SK-N-SH treated with all-trans-retinoic acid at 6 μM for 48 hours (cell line): Measurements from ENCODE around the gene LNX2.

ENCODE experiments used
- ISL1 ChIP-seq: fragments of 250-450 bp; sonication (Bioruptor Pico); IDR thresholded peaks from 2 replicates; pipeline ENCODE4 v2.1.2; 2022; ENCODE audit warnings: mild to moderate bottlenecking, moderate library complexity
- ZFP3 ChIP-seq: fragments of 250-450 bp; sonication (Bioruptor Pico); IDR thresholded peaks from 2 replicates; pipeline ENCODE4 v1.5.0; 2020; ENCODE audit warnings: mild to moderate bottlenecking, moderate library complexity

DNA sequence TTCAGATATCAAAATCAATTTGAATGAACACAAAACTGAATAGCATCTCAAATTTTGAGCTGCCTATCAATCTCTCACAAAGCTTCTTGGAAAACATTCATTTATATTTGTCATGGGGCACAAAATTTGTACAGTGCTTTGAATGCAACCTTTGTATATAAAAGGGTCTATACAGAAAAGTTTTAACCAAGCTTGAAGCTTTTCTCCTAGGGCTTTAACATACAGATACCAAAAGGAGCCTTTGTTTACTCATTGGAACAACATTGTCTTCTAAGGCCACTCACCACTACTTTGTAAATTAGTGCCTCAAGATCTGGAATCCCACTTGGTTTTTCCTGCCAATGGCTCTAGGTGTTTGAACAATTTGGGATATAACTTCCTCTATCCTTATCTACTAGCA, 21.2 kb downstream of the LNX2 start:
- no peak for TF ChIP-seq ZFP3 (CRISPR knock-in tag)
- no peak for TF ChIP-seq ISL1 (CRISPR knock-in tag)
